Epithelial cell of esophagus (primary cell): ENCODE data around the gene RIOK2.
"Not testable (repeated sequence)": the region's sequence is repeated elsewhere in the genome, so short reads cannot be mapped to it uniquely, and the experiment has no call there.

Source experiments
- DNase-seq: peaks from one replicate; pipeline ENCODE4 v3.0.0; 2010; ENCODE audit warnings: low read depth
- H3K4me3 ChIP-seq: 2 replicates; pipeline ENCODE4 v1.5.1; 2011; ENCODE audit warnings: mild to moderate bottlenecking, low read length, control low read depth
- TF ChIP-seq, protein P1 (sequence below): IDR thresholded peaks from 2 replicates; pipeline ENCODE4 v1.5.1; 2011; ENCODE audit warnings: low read depth, mild to moderate bottlenecking, low read length, control low read depth, inconsistent platforms; ENCODE audit not compliant: insufficient read depth; ENCODE audit errors: missing control alignments

Gene RIOK2

DNA sequence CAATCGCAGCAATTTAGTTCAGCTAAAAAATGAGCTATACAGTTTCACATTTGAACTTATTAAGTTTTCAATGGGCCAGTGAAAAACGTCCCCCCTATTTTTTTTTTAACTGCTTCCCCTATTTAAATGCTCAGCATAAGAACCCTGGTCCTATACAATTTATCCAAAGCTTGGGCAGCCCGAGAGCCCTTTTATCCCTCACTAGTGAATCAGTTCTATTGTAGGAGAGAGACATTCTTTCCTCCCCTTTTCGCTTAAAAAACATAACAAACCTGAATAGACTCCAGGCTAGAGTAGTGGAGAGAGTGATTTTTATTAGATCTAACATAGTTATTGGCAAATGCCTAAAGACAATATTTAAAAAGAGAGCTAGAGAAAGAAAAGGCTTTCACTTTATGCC, 42.0 kb downstream of the RIOK2 start:
- no peak for DNase-seq
- no peak overlapping the region for H3K4me3 ChIP-seq

DNA sequence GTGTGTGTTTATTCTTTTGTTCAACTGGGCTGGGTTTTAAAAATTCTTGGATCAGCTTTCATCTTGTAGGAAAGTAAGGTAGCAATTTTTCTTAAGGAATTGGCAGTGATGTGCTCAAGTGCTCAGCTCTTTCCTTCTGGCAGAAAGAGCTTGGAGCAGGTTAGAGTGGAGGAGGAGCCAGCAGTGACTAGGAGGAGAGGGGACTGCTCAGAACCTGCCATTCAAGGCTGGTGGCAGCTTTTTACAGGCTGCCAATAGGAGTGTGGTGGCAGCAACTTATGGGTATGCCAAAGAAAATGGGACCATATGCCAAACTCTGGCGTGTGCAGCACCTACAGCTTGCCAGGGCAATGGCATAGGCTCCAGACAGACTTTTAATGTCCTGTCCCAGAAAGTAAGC, 42.8 kb downstream of the RIOK2 start:
- DNase-seq: peak; percentile 18
- H3K4me3 ChIP-seq: not testable (repeated sequence)

More for the DNA sequence above, 42.0 kb downstream of the RIOK2 start:
- TF ChIP-seq, protein P1, sequence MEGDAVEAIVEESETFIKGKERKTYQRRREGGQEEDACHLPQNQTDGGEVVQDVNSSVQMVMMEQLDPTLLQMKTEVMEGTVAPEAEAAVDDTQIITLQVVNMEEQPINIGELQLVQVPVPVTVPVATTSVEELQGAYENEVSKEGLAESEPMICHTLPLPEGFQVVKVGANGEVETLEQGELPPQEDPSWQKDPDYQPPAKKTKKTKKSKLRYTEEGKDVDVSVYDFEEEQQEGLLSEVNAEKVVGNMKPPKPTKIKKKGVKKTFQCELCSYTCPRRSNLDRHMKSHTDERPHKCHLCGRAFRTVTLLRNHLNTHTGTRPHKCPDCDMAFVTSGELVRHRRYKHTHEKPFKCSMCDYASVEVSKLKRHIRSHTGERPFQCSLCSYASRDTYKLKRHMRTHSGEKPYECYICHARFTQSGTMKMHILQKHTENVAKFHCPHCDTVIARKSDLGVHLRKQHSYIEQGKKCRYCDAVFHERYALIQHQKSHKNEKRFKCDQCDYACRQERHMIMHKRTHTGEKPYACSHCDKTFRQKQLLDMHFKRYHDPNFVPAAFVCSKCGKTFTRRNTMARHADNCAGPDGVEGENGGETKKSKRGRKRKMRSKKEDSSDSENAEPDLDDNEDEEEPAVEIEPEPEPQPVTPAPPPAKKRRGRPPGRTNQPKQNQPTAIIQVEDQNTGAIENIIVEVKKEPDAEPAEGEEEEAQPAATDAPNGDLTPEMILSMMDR: no peak

DNA sequence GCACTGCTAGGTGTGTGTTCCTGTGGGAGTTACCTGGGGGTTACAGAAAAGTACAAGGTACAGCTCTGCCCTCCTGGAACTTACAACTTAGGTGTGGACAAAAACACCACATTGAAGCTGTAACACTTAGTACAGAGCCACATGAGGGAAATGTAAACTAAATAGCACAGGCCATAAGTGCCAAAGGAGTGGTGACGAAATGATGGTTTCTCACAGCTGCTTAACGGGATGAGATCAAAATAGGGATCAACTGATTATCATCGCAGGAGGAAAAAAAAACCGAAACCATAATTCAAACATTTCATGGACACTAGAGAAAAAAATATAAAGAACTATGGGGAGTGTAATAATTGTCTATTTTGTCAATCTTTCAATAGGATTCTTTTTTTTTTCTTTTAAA, 46.6 kb downstream of the RIOK2 start:
- H3K4me3 ChIP-seq: no peak overlapping the region
- DNase-seq: no peak
- TF ChIP-seq, protein P1: no peak

DNA sequence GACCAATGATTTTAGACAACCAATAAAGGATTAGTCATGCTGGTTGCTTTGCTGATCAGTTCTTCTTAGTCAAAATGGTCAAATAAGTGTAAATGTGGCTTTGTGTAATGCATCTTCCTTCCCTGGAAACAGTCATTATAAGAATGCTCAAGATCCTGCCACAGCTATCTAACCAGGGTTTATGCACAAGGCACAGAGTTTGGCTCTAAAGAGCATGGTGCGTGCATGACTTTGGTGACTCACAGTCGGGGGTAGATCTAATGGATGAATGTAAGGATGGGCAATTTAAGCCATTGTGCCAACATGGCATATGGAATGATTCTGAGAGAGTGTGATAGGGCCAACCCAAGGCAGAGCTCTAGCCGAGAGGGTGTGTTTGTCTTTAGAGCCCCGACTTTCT, 47.2 kb downstream of the RIOK2 start:
- TF ChIP-seq, protein P1: no peak
- no peak for DNase-seq
- no peak overlapping the region for H3K4me3 ChIP-seq

DNA sequence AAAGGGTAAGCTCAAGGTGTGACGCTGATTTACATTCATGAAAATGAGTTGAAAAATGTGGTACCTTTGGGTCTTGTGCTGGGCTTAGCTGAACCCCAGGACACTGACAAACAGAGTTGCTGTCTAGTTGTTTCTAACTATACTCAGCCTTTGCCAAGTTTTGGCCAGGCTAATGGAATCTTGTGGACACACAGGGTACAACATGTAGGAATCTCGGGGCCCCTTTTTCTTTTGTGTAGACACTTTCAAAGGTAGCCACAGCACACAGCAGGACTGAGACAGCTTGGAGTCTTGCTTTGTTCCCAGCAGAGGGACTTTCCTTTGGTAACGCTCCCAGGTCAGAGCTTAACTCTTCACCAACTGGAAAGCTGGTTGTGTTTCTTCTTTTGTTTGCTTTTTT, 48.4 kb downstream of the RIOK2 start:
- TF ChIP-seq, protein P1: no peak
- H3K4me3 ChIP-seq: no peak overlapping the region
- no peak for DNase-seq

DNA sequence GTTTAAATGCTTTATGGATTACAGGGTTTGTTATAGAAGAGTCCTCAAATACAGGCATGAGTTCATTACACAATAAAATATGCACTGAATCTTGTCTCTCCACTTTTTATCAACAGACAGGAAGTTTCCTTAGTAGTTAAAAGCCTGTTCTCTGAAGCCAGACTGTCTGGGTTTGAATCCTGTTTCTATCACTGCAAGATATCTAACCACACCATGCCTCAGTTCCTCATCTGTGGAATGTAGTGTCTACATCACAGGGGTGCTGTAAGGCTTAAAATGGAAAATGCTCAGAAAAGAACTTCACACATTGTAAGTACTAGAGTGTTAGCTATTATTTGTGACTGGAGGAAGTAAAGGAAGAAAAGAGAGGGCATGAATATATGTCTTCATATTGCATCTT, 49.9 kb downstream of the RIOK2 start:
- no peak for DNase-seq
- TF ChIP-seq, protein P1: no peak
- H3K4me3 ChIP-seq: no peak overlapping the region

DNA sequence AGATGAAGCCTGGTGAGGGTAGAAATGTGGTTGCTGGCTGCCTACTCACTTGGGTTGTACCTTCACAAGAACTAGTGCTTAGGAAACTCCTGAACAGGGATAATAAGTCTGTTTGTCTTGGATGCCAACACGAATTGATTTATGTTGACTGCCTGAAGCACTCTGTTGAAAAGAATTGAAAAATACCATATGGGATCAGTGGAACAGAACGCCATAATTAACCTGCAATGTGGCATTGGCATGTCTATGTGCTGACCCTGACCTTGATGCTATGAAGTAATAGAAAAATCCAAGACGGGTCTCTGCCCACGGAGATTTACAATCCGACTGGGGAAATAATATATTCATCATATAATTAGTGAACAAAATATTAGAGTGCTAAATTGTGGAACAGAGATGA, 51.1 kb downstream of the RIOK2 start:
- no peak for DNase-seq
- TF ChIP-seq, protein P1: no peak
- no peak overlapping the region for H3K4me3 ChIP-seq
